ENCODE data around the gene CASP10.

Gene CASP10

DNA sequence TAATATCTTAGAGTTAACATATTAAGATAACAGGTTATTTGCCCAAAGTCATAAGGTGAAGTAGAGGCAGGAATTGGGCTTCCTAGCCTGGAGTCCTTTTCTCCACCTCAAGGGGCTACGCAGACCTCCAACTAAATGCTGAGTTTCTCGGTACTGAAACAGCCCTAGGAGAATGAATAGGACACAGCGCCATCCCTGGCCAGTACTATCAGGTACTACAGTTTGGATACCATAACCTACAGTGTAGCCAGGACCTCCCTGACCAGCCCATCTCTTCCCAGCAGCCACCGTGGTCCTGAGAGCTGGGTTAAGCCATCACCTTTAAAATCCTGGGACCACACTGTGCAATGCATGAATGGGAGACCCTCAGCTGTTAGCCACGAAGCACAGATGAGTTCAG is 93.0 kb downstream of the CASP10 start:
- Mint-ChIP-seq H3K9me3 (no peaks in the 10 kb centered on the region), H3K27ac (no peak overlapping the region), H3K36me3 (peaks cover 63 to 73% of the 10 kb centered on the region in 2 donors), H3K4me3 (no peak overlapping the region), H3K4me1 (peaks cover 15 to 41% of the 10 kb centered on the region in 2 donors), H3K27me3 (no peaks in the 10 kb centered on the region)
- no peak for ATAC-seq (replicated peaks)
- DNase-seq, result no peak

GRCh38 chr2:201276511-201276910 is 93.6 kb downstream of the CASP10 start:
- Mint-ChIP-seq H3K27me3 (no peaks in the 10 kb centered on the region), H3K36me3 (peaks cover 61 to 72% of the 10 kb centered on the region in 2 donors), H3K4me1 (peaks cover 14 to 37% of the 10 kb centered on the region in 2 donors), H3K4me3 (no peak overlapping the region), H3K9me3 (no peaks in the 10 kb centered on the region), H3K27ac (no peak overlapping the region)
- ATAC-seq (replicated peaks), result no peak
- no peak for DNase-seq
